B cell (primary cell): ENCODE data around the gene MAFG. TPM values are rescaled to one million over a fixed set of nuclear protein-coding genes. Genes with fewer than 3 reads are reported as not detected.
A peak's percentile ranks its signal among the peaks of the same experiment; 100 is the strongest.

Experiments used
- ATAC-seq: fragments of 200-7000 bp; cut with Tn5 transposase; one replicate; pipeline ENCODE4 v1.10.0; 2021; ENCODE audit warnings: low read depth, mild to moderate bottlenecking, moderate number of reproducible peaks, moderate library complexity
- CTCF ChIA-PET: fragments of 350-600 bp; sonication (Branson Sonifier 250); formaldehyde crosslinking; loops from one replicate; lab custom pipeline; 2021; ENCODE audit warnings: antibody characterized with exemption, inconsistent platforms; lab: Charles Lee
- POLR2A ChIA-PET: fragments of 350-600 bp; sonication (Branson Sonifier 250); formaldehyde crosslinking; loops from one replicate; lab custom pipeline; 2021; ENCODE audit warnings: antibody characterized with exemption; lab: Charles Lee
- DNase-seq: peaks from one replicate; pipeline ENCODE4 v3.0.0; 2013
- H2AFZ ChIP-seq: 2 replicates; pipeline ENCODE4 v1.6.1; 2012; ENCODE audit warnings: mild to moderate bottlenecking, low read depth, low read length; ENCODE audit not compliant: insufficient read depth, poor library complexity, severe bottlenecking
- H3K27ac ChIP-seq, 2 donors: 1 replicate in 1 of 2; 2 replicates in 1 of 2; pipeline ENCODE4 v1.5.1; 2012 to 2013; ENCODE audit warnings: low read length in 2 of 2, mild to moderate bottlenecking in 2 of 2, moderate library complexity in 1 of 2
- H3K27me3 ChIP-seq, 4 experiments: fragments of 200-600 bp in 1 of 4; sonication (generic) in 1 of 4; replicated peaks in 1 of 4; 1 replicate in 2 of 4; 2 replicates in 2 of 4; pipeline versions ENCODE4 v1.6.1 to v1.7.0; 2013 to 2016; ENCODE audit warnings: low read length in 3 of 4, mild to moderate bottlenecking in 2 of 4, mixed read lengths in 1 of 4, moderate library complexity in 1 of 4; ENCODE audit not compliant: insufficient read depth in 4 of 4, control insufficient read depth in 3 of 4; ENCODE audit errors: control extremely low read depth in 1 of 4
- H3K36me3 ChIP-seq, 2 experiments: replicated peaks in 1 of 2; 1 replicate in 1 of 2; 2 replicates in 1 of 2; pipeline versions ENCODE4 v1.6.1 to v1.7.1; 2013; ENCODE audit warnings: low read length in 1 of 2; ENCODE audit not compliant: insufficient read depth in 2 of 2, control insufficient read depth in 1 of 2; ENCODE audit errors: control extremely low read depth in 1 of 2, extremely low read depth in 1 of 2
- H3K4me1 ChIP-seq, 2 donors: fragments of 200-600 bp in 1 of 2; sonication (generic) in 1 of 2; 1 replicate in 1 of 2; 2 replicates in 1 of 2; pipeline versions ENCODE4 v1.5.1 to v1.6.1; 2013 to 2017; ENCODE audit warnings: low read length in 2 of 2; ENCODE audit not compliant: control insufficient read depth in 2 of 2, insufficient read depth in 2 of 2
- H3K4me2 ChIP-seq: replicated peaks from 2 replicates; pipeline ENCODE3; 2012; ENCODE audit warnings: mild to moderate bottlenecking, low read depth, low read length; ENCODE audit not compliant: poor library complexity, severe bottlenecking
- H3K4me3 ChIP-seq, 5 experiments: fragments of 200-600 bp in 1 of 5; sonication (generic) in 1 of 5; 1 replicate in 3 of 5; 2 replicates in 2 of 5; pipeline versions ENCODE4 v1.5.1 to v1.7.0; 2011 to 2016; ENCODE audit warnings: low read length in 4 of 5, mild to moderate bottlenecking in 4 of 5, low read depth in 2 of 5, control low read depth in 1 of 5, moderate library complexity in 1 of 5; ENCODE audit not compliant: insufficient read depth in 1 of 5; ENCODE audit errors: control extremely low read depth in 1 of 5, extremely low read depth in 1 of 5
- H3K79me2 ChIP-seq: fragments of 200-600 bp; sonication (generic); one replicate; pipeline ENCODE4 v1.6.0; 2016; ENCODE audit warnings: low read length; ENCODE audit not compliant: control insufficient read depth, insufficient read depth
- H3K9ac ChIP-seq: fragments of 200-600 bp; sonication (generic); 2 replicates; pipeline ENCODE4 v1.6.1; 2017; ENCODE audit warnings: mild to moderate bottlenecking, low read length, moderate library complexity
- H3K9me3 ChIP-seq, 3 donors: one replicate each; pipeline versions ENCODE4 v1.6.1 to v1.7.1; 2013; ENCODE audit warnings: low read length in 2 of 3; ENCODE audit not compliant: control insufficient read depth in 2 of 3, insufficient read depth in 1 of 3; ENCODE audit errors: control extremely low read depth in 1 of 3
- H4K20me1 ChIP-seq: 2 replicates; pipeline ENCODE4 v1.6.0; 2012; ENCODE audit warnings: mild to moderate bottlenecking, low read length; ENCODE audit not compliant: insufficient read depth, control insufficient read depth, poor library complexity, severe bottlenecking
- H3K27ac Mint-ChIP-seq: one replicate; pipeline ENCODE4 v1.8.0; 2021; ENCODE audit warnings: mixed read lengths
- H3K27me3 Mint-ChIP-seq: one replicate; pipeline ENCODE4 v1.8.0; 2021; ENCODE audit warnings: mixed read lengths
- H3K4me1 Mint-ChIP-seq: one replicate; pipeline ENCODE4 v1.8.0; 2021; ENCODE audit warnings: mixed read lengths
- H3K4me3 Mint-ChIP-seq: one replicate; pipeline ENCODE4 v1.8.0; 2021; ENCODE audit warnings: mixed read lengths
- H3K9me3 Mint-ChIP-seq: one replicate; pipeline ENCODE4 v1.8.0; 2022; ENCODE audit warnings: mixed read lengths; ENCODE audit not compliant: insufficient read depth
- CTCF ChIP-seq: fragments of 200-600 bp; IDR thresholded peaks from one replicate; pipeline ENCODE4 v1.8.0; 2022; ENCODE audit warnings: antibody characterized with exemption, mild to moderate bottlenecking
- EZH2 ChIP-seq: IDR thresholded peaks from 2 replicates; pipeline ENCODE4 v1.6.1; 2012; ENCODE audit warnings: borderline replicate concordance, low read depth, mild to moderate bottlenecking, moderate library complexity, low read length; ENCODE audit not compliant: insufficient read depth, poor library complexity, severe bottlenecking
- WGBS: methylation state at CpG from one replicate; pipeline ENCODE4 v1.1.5; 2013; ENCODE audit warnings: missing lambda C conversion rate; ENCODE audit not compliant: insufficient coverage; 5-methylcytosine and 5-hydroxymethylcytosine counted together
- intact Hi-C: fragments of 100-400 bp; cut with micrococcal nuclease; formaldehyde crosslinking; loops from one replicate; pipeline ENCODE4 v1.10.0; 2022
- polyA plus RNA-seq: library from polyadenylated mRNA; depleted of rRNA; stranded (reverse); fragments of >200 nt; gene quantifications from 2 replicates; pipeline ENCODE4 v1.2.3, GENCODE V29; 2012
- total RNA-seq, 2 donors: library from RNA; stranded (reverse); fragments of 120-200 nt in 1 of 2; gene quantifications; 1 replicate in 1 of 2; 2 replicates in 1 of 2; pipeline versions ENCODE4 v1.2.3 to v1.2.4, GENCODE V29; 2013 to 2022

Gene MAFG
- total and polyA plus RNA-seq, 2 donors (not counting 1 experiment from before 2014, with no cell fraction given), result 11.4 to 27.9 TPM

- intact Hi-C loops, result no loop called here
- Histone ChIP-seq H3K4me3 (no peak overlapping the region), H3K79me2 (peaks cover 57% of the 10 kb centered on the region), H3K27me3 (no peaks in the 10 kb centered on the region), H3K4me2 (no peak overlapping the region), H2AFZ (no peak overlapping the region), H3K36me3 (peaks cover 0 to 38% of the 10 kb centered on the region in 2 experiments), H3K4me1 (peaks cover 22 to 36% of the 10 kb centered on the region in 2 donors), H3K27ac (no peak overlapping the region), H4K20me1 (peaks cover 68% of the 10 kb centered on the region), H3K9ac (no peak overlapping the region), H3K9me3 (peaks cover 0 to 3% (median 0%) of the 10 kb centered on the region in 3 donors)
- H3K27ac Mint-ChIP-seq, result no peak overlapping the region
- CTCF ChIA-PET, result interaction anchor here (1.7 kb wide), 1 partner anchor 44 kb away, joined by 4 read pairs; no protein-coding TSS in a partner anchor
- peaks cover 35% of the 10 kb centered on the region for H3K4me1 Mint-ChIP-seq
- DNase-seq (no peak), ATAC-seq (no peak)
- TF ChIP-seq EZH2, result no peak
- no peak for TF ChIP-seq CTCF
- H3K9me3 Mint-ChIP-seq, result no peaks in the 10 kb centered on the region
- 97% methylated on average over 31 of the region's 36 CpGs for WGBS
- no peaks in the 10 kb centered on the region for H3K27me3 Mint-ChIP-seq
- POLR2A ChIA-PET, result no interaction called here
- H3K4me3 Mint-ChIP-seq, result no peak overlapping the region
Observed at GRCh38 chr17:81914103-81914850, 13.3 kb downstream of the MAFG start.

GRCh38 chr17:81913394-81914102 is 14.0 kb downstream of the MAFG start:
- Histone ChIP-seq H3K9me3 (peaks cover 0 to 3% (median 0%) of the 10 kb centered on the region in 3 donors), H3K36me3 (peaks cover 0 to 36% of the 10 kb centered on the region in 2 experiments), H3K4me2 (no peak overlapping the region), H4K20me1 (peaks cover 72% of the 10 kb centered on the region), H3K27me3 (no peaks in the 10 kb centered on the region), H3K27ac (no peak overlapping the region), H3K4me3 (no peak overlapping the region), H3K4me1 (peaks cover 22 to 35% of the 10 kb centered on the region in 2 donors), H2AFZ (no peak overlapping the region), H3K79me2 (peaks cover 57% of the 10 kb centered on the region), H3K9ac (no peak overlapping the region)
- H3K27ac Mint-ChIP-seq, result no peak overlapping the region
- TF ChIP-seq EZH2, result no peak
- no peak for TF ChIP-seq CTCF
- peak overlapping the region; percentile 46 for H3K4me3 Mint-ChIP-seq
- ATAC-seq (no peak), DNase-seq (no peak)
- H3K4me1 Mint-ChIP-seq, result peaks cover 30% of the 10 kb centered on the region
- ChIA-PET CTCF (interaction anchor here (1.3 to 1.7 kb wide), 2 partner anchors 14 to 44 kb away, joined by 3 to 4 read pairs; partner anchors contain the start of gene MAFG), POLR2A (no interaction called here)
- no peaks in the 10 kb centered on the region for H3K27me3 Mint-ChIP-seq
- intact Hi-C loops, result no loop called here
- WGBS, result 97% methylated on average over 31 of the region's 31 CpGs
- H3K9me3 Mint-ChIP-seq, result no peaks in the 10 kb centered on the region
